ENCODE data around the gene AGBL1. TPM values are rescaled to one million over a fixed set of nuclear protein-coding genes. Genes with fewer than 3 reads are reported as not detected.

Gene AGBL1
- total and polyA plus RNA-seq, 2 donors (not counting 3 experiments of a cell fraction or from before 2014, with no cell fraction given), result not detected

- no peak for FAIRE-seq
- BruUV-seq (replicated peaks), result no TSS peak
- Histone ChIP-seq H3K4me2 (ENCODE audit: insufficient read depth, low read length) (no peak overlapping the region), H3K27me3 (ENCODE audit: control insufficient read depth in 2 of 2, insufficient read depth in 2 of 2, low read length in 2 of 2) (no peaks in the 10 kb centered on the region), H3K9me1 (replicated peaks; ENCODE audit: control insufficient read depth, extremely low read depth, insufficient read depth, low read length) (no peaks in the 10 kb centered on the region), H3K9me3 (replicated peaks; ENCODE audit: control insufficient read depth, insufficient read depth, low read length) (no peaks in the 10 kb centered on the region), H3K4me1 (ENCODE audit: control insufficient read depth, extremely low read depth, insufficient read depth, low read length) (no peaks in the 10 kb centered on the region), H3K36me3 (ENCODE audit: control insufficient read depth in 2 of 2, extremely low read depth in 1 of 2, insufficient read depth in 2 of 2, low read length in 2 of 2) (no peaks in the 10 kb centered on the region), H3K79me2 (ENCODE audit: control insufficient read depth, insufficient read depth, low read length) (no peaks in the 10 kb centered on the region), H3K9ac (replicated peaks; ENCODE audit: extremely low read depth, insufficient read depth, low read length) (no peak overlapping the region), H4K20me1 (replicated peaks; ENCODE audit: control insufficient read depth, extremely low read depth, insufficient read depth, low read length) (no peaks in the 10 kb centered on the region), H3K27ac (ENCODE audit: insufficient read depth, low read depth, low read length) (no peak overlapping the region), H3K4me3 (replicated peaks in 1 of 3; ENCODE audit: insufficient read depth in 1 of 3, low read depth in 1 of 3, low read length in 3 of 3) (no peak overlapping the region), H2AFZ (ENCODE audit: low read depth, low read length) (no peak overlapping the region)
- dilution Hi-C loops (cut with MboI; ENCODE audit: extremely low pct_ligation_motif_present, low sequenced_read_pairs), result no loop called here
- POLR2A ChIA-PET, result no interaction called here
- intact Hi-C loops (cut with micrococcal nuclease), result no loop called here
- no peak for TF ChIP-seq POLR2A (IDR thresholded peaks at IDR 0.05; ENCODE audit: low read depth, low read length)
- no peak for TF ChIP-seq GATA2 (IDR thresholded peaks at IDR 0.05; ENCODE audit: insufficient read depth, insufficient read length, low read depth, low read length)
- TF ChIP-seq MAX (IDR thresholded peaks at IDR 0.05; ENCODE audit: insufficient read depth, insufficient read length), result no peak
- no peak for TF ChIP-seq POLR2AphosphoS5 (IDR thresholded peaks at IDR 0.05; ENCODE audit: insufficient read depth, low read depth, low read length)
- TF ChIP-seq EZH2 (IDR thresholded peaks at IDR 0.05; ENCODE audit: borderline replicate concordance, low read depth, low read length, severe bottlenecking), result no peak
- no peak for TF ChIP-seq MYC (IDR thresholded peaks at IDR 0.05; ENCODE audit: low read depth, low read length)
- TF ChIP-seq CTCF (IDR thresholded peaks at IDR 0.05; ENCODE audit: extremely low read depth in 1 of 2, insufficient read depth in 1 of 2, low read depth in 1 of 2, low read length in 2 of 2), result no peak
- TF ChIP-seq JUN (IDR thresholded peaks at IDR 0.05; ENCODE audit: borderline replicate concordance, insufficient read depth, insufficient read length, low read depth), result no peak
- no peak for TF ChIP-seq FOS (IDR thresholded peaks at IDR 0.05; ENCODE audit: borderline replicate concordance, insufficient read depth, low read length)
- DNase-seq (ENCODE audit: low read depth, low spot score), result no peak
- CTCF ChIA-PET, result no interaction called here
These were observed 15.3 kb upstream of the AGBL1 start for GRCh38 chr15:86064326-86064725.

Measured in endothelial cell of umbilical vein (primary cell).